Stimulated activated CD4-positive, alpha-beta T cell treated with anti-CD3 and anti-CD28 coated beads, Interleukin-15, amount 100 ng/mL, for 24 hours (primary cell): ENCODE results near the gene TEX13C.
"Not testable (repeated sequence)": the region's sequence is repeated elsewhere in the genome, so short reads cannot be mapped to it uniquely, and the experiment has no call there.

Experiments used
- DNase-seq: peaks from one replicate; pipeline ENCODE4 v3.0.0-alpha.2; 2020

The TEX13C gene

DNA sequence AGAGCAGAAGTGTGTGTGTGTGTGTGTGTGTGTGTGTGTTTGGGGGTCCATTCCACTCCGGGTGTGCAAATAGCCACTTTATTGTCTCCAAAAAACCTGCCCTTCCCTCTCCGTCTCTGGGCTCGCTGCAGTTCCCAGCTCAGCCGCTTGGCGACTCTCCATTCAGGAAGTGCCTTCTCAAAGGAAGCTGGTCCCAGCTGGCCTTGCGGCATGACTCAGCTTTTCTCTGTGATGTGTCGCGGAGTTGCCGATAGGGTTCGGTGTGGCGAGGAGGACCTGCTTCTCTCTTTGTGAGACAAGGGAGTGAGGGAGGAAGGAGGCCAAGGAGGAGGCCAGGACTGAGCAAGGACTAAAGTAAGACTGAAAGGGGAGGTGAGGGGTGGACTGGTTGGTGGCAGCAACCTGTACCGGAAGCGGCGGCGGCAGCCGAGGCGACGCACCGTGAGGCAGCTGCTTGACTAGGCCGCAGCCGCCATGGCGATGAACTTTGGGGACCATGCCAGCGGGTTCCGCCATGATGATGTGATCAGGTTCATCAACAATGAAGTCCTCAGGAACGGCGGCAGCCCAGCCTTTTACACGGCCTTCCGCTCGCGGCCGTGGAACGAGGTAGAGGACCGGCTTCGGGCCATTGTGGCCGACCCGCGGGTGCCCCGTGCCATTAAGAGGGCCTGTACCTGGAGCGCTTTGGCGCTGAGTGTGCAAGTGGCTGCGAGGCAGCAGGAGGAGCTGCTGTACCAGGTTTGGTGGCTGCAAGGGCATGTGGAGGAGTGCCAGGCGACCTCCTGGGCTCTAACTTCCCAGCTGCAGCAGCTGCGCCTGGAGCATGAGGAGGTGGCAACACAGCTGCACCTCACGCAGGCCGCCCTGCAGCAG is at the start of gene TEX13C:
Gene TEX13C (plus strand): TSS at position 226 of the 876 bp plus-strand sequence. CDS start 249 bp downstream, at position 475.
- DNase-seq = no peak

GRCh38 chrX:125287282-125287681 is 32.4 kb upstream of the TEX13C start:
- no peak for DNase-seq

DNA sequence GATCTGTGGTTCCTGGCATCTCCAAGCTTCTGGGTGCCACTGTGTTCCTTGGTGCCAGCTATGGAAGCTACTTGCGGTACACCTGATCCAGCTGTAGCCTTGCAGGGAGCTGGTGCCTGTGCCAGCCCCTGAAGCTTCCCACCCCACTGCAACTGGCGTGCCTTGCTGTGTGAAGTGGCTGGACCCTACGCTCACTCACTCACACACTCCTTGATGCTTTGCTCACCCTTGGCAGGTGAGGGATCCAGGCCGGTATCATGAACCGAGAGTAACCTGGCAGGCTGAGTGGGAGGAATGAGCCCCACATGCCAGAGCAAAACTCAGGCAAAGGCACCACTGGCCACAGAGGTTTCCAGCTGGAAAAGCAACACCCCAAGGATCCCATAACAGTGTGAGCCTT is 31.3 kb upstream of the TEX13C start:
- no peak for DNase-seq

DNA sequence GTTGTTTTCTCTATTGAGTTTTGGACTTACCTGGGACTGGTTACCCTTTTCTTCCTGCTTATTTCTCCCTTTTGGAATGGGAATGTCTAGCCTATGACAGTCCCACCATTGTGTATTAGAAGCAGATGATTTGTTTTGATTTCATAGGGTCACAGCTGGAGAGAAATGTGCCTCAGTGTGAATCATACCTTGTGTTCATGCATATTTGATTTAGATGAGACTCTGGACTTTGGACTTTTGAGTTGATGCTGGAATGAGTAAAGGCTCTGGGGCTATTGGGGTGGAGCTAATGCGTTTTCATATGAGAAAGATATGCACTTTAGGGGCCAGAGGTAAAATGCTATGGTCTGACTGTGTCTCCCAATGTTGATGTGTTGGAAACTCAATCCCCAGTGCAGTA is 30.5 kb upstream of the TEX13C start:
- no peak for DNase-seq

DNA sequence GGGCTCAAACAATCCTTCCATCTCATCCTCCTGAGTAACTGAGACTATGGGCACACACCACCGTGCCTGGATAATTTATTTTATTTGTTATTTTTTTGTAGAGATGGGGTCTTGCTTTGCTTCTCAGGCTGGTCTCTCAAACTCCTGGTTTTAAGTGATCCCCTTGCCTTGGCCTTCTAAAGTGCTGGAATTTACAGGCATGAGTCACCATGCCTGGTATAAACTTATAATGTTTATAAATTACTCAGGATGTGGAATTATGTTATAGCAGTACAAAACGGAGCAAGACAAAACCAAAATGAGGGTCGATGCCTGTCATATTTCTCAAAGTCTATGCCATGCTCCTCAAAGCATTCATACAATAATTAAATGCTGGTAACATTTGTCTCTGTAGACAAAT is 29.8 kb upstream of the TEX13C start:
- DNase-seq = no peak

DNA sequence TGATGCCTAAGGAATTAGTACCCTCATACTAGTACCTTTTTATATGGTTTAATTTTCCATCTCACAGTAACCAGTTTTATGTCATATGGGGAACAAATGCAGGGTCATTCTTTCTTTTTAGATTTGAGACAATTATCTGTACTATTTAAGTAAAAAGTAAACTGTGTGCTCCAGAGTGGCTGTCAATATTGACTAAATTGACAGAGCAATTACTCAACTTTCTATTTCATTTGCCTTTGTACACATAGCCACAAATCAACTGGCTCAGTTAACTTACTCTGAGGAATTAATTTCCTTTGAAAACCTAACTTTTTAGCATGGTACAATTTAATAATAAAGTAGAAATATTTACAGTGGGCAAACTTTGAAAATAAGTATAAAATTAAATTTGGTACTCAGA is 28.5 kb upstream of the TEX13C start:
- no peak for DNase-seq

DNA sequence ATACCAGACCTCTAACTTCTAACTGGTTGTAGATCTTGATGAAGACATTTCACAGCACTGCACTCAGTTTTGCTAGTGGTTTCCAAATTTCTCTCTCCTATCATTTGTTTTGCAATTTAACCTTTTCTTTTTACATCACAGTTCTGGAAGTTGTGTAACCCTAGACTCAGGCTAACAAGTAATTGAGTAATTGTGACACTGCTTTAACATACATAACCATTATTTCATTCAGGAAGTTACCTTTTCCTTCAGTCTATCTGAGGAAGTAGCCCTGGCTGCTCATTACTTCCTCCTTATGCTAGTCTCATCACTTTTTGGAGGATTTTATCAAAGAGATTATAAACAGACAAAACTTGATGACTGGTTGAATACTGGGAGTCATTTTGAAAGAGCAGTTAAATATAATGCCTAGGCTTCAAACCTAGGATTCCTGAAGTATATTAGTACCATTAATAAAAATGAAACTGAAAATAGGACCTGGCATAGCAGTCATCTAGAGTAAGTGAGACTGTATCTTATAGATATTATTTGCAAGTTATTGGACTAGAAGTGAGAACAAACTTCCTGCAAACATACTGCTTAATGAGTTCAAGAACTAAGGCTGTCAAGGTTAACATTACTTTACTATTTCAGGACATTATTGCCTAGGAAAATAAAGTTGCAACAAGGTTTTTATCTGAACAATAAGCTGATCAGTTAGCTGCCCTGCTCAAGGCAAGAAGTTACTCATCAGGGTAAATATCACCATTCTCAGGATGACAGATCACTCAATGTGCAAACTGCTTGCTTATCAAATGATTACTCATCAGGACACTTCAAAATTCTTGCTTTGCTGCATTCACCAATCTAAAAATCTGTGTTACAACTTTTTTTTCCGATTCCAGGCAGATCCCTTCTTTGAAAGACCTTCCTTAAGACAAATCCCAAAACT is 25.6 kb upstream of the TEX13C start:
- no peak for DNase-seq

GRCh38 chrX:125295337-125295736 is 24.3 kb upstream of the TEX13C start:
- no peak for DNase-seq

GRCh38 chrX:125298871-125299270 is 20.8 kb upstream of the TEX13C start:
- no peak for DNase-seq

- DNase-seq = no peak
Observed at GRCh38 chrX:125306335-125306866, 13.3 kb upstream of the TEX13C start.

DNA sequence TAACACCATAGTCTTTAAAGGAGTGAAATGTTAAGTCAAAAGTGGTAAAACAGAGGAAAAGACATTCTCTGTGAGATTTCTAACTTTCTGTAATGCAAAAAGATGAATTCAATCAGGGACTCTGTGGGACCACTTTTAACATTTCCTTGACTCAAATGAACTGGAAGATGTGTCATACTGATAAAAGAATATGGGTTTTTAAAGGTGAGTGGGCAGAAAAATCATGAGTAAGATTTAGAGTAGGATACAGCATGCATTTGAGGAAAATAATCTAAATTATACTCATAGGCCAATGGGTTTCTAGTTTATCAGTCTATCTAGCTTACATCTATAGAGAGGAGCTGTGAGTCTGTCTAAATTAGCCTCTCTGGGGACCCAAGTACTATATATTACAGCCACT is 11.0 kb upstream of the TEX13C start:
- no peak for DNase-seq

GRCh38 chrX:125319166-125319565 is 505 bp upstream of the TEX13C start:
- DNase-seq = not testable (repeated sequence)

DNA sequence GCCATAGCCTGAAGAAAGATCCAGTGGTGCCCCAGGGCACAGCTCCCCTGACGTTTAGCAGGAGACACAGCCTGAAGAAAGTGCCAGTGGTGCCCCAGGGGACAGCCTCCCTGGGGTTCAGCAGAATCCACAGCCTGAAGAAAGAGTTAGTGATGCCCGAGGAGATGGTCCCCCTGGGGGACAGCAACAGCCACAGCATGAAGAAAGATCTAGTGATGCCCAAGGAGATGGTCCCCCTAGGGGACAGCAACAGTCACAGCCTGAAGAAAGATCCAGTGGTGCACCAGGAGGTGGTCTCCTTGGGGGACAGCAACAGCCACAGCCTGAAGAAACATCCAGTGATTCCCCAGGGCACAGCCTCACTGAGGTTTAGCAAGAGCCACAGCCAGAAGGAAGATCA is 2.8 kb downstream of the TEX13C start:
- DNase-seq = no peak

DNA sequence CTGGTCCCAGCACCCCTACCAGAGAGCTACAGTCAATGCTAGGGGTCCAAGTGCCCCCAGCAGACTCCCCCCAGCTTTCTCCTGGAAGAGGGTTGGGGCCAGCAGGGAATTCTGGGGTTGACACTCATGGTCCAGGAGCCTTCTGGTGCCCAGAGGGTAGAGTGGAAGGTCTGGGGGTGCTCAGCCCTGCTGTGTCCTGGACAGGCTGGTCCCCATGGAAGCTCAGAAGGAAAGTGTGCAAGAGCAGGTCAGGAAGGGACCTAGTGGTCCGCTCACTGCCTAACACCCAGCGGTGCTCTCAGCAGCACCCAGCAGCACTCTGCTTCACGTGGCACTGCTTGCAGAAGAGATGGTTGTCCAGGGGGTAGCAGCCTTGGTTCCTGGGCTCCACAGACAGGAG is 6.9 kb downstream of the TEX13C start:
- DNase-seq = no peak

GRCh38 chrX:125327891-125328290 is 8.2 kb downstream of the TEX13C start:
- DNase-seq = no peak

- no peak for DNase-seq
Observed at GRCh38 chrX:125333583-125333982, 13.9 kb downstream of the TEX13C start.

DNA sequence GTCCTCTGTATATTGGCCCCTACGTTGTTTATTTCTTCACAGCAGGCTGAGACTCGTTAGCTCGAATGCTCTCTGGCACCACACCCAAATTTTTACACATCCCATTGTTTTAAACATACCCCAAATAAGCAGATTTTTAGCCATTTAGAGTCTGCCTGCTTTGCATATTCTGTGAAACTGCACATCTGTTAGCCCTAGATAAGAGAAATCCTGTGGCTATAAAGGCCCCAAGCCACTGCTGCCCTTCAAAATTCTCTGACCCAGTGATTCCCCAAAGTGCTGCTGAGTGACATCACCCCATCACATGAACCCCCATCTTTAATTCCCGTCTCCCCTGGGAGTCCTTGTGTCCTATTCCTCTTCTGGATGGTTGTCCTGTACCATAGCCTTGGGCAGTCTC is 20.8 kb downstream of the TEX13C start:
- DNase-seq = no peak

- DNase-seq = no peak
Observed at GRCh38 chrX:125374169-125374568, 54.5 kb downstream of the TEX13C start.
